Measurements from ENCODE around the gene HDGFL3.

HDGFL3 gene

GRCh38 chr15:83127547-83128150 lies 80.0 kb downstream of the HDGFL3 start:
- DNase-seq (ENCODE audit: low spot score): no peak

DNA sequence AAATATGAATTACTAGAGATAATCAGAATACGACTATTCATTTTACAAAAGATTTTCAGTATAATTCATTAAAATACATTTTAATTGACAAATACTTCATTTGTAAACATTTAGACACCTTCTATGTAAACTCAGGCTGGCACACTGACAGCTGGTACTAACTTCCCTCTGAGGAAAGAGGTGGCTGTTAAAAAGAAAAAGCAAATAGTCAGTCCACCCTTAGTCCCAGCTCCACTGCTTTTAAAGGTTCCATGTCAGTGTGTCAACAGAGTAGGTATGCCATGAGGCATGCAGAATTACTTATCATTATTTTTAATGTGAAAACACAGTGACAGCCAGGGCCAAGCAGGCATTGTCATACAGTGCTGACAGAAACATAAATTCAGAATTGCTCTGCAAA lies 84.1 kb downstream of the HDGFL3 start:
- DNase-seq (ENCODE audit: low spot score): no peak

GRCh38 chr15:83119968-83120581 lies 87.5 kb downstream of the HDGFL3 start:
- no peak for DNase-seq (ENCODE audit: low spot score)

DNA sequence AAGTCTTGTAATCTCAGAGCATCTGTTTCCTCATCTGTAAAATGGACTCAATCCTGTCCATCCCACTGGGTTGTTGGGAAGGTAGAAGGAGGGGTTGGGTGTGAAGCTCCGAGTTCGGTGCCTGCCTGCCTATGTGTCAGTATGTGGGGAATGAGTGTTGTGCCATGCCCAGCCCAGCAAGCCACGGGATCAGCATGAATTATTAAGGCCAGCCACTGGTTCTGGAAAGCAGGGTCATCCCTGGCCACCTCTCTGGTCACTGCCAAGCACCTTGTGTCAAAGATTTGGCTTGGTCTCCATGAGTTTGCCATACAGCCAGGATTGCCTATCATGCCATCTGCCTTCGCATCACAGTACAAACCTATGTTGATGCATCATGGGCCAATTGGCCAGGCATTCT lies 88.7 kb downstream of the HDGFL3 start:
- no peak for DNase-seq (ENCODE audit: low spot score)

DNA sequence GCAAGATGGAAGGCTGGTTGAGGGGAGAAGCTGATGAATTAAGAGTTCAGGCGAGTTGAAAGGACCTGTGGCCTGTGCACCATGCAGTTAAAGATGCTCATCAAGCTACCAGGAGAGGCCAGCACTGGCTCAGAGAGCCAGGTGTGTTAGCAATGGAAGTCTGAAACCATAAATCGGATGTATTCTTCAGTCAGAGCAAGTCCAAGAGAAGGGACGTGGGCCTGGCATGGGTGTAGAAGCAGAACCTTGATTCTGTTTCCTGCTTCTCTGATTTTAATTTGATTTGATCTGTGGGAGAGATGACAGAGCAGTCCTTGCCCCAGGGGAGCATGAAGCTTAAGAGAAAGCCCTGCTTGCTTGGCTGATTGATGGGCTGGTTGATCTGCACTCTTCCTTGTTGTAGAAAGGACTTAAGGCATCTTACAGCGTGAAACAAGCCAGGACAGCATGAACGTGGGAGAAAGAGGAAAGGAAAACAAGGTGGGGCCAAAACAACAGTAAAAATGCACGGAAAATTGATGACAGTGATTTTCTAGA lies 89.3 kb downstream of the HDGFL3 start:
- DNase-seq (ENCODE audit: low spot score): no peak

DNA sequence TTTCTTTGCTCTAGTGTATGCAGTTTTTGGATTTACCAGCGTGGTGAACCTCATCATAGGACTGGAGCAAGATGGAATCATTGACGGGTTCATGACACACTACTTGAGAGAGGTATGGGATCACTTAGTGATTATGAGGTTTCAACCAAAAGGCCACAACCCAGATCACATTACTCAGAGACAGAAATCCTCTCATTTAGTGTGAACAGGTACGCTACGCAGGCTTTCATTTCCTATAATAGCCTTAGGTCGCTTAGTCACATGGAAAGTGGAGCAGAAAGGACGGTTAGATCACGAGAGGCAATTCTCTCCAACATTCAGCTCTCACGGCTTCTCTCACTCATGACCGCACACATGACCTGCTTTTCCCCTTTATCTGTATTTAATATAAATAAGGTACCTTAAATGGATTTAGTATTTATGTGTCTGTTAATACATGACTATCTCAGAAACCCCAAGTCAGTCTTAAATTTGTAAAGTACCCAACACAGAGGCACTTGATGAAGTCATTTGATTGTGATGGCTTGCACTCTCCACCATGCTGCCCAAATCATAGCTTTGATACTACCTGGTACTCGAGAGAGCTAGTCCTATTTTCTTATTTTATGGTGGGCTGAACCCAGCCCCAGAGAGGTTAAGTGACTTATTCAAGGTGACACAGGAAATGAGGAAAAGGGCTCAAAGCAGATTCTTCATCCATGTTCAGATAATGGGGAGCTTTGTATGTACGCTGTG lies 91.6 kb downstream of the HDGFL3 start:
- DNase-seq (ENCODE audit: low spot score): no peak

- no peak for DNase-seq (ENCODE audit: low spot score)
These were observed 92.2 kb downstream of the HDGFL3 start for GRCh38 chr15:83115410-83115809.

GRCh38 chr15:83114856-83115255 lies 92.8 kb downstream of the HDGFL3 start:
- DNase-seq (ENCODE audit: low spot score): no peak

- DNase-seq (ENCODE audit: low spot score): no peak
These were observed 93.5 kb downstream of the HDGFL3 start for GRCh38 chr15:83113881-83114674.

DNA sequence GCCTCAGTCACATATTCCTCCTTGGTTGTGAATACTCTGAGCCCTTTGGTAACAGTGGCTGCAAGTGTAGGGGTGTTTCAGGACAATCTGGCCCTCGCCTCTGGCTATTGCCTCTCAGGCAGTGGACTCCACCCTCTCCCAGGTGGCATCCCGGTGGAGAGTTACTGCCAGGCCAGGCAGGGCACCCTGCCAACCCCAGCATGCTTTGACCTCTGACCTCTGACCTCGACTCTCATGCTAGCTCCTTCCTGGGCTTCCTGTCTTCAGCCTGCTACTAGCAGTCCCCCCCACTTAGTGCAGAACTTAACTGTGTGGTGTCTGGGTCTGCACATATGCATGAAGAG lies 94.7 kb downstream of the HDGFL3 start:
- no peak for DNase-seq (ENCODE audit: low spot score)

DNA sequence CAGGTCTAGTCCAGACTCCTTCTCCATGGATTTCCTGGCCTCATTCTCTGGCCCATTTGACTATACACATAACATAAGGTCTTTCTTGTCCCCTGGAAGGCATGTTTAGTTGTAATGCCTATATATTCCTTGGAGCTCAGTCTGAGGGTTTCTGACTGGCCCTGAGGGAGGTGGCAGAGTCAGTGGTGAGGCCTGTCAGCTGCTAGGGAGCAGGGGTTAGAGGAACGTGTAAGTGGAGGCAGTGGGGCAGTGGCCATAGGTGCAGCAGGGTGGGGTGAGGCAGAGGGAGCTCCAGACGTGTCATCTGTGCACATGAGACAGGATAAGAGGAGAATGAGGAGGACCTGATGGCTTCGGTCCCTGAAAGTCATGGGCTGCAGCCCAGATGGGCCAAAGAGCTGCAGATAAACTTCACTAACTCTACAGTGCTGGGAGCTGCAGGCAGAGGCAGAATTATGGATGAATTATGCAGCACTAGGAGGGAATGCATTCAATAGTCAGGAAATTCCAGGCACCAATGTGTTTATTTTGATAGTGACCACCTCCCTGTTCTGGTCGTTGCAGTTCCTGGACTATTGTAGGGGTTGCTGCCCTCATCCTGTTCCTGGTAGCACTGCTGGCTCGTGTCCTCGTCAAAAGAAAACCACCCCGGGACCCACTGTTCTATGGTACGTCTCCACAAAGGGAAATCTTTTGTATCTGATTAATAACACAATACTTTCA lies 95.2 kb downstream of the HDGFL3 start:
- DNase-seq (ENCODE audit: low spot score): no peak

GRCh38 chr15:83111149-83111548 lies 96.5 kb downstream of the HDGFL3 start:
- DNase-seq (ENCODE audit: low spot score): no peak

- no peak for DNase-seq (ENCODE audit: low spot score)
These were observed 97.2 kb downstream of the HDGFL3 start for GRCh38 chr15:83110381-83110780.

- DNase-seq (ENCODE audit: low spot score): peak; percentile 17
These were observed 98.1 kb downstream of the HDGFL3 start for GRCh38 chr15:83109532-83109931.

DNA sequence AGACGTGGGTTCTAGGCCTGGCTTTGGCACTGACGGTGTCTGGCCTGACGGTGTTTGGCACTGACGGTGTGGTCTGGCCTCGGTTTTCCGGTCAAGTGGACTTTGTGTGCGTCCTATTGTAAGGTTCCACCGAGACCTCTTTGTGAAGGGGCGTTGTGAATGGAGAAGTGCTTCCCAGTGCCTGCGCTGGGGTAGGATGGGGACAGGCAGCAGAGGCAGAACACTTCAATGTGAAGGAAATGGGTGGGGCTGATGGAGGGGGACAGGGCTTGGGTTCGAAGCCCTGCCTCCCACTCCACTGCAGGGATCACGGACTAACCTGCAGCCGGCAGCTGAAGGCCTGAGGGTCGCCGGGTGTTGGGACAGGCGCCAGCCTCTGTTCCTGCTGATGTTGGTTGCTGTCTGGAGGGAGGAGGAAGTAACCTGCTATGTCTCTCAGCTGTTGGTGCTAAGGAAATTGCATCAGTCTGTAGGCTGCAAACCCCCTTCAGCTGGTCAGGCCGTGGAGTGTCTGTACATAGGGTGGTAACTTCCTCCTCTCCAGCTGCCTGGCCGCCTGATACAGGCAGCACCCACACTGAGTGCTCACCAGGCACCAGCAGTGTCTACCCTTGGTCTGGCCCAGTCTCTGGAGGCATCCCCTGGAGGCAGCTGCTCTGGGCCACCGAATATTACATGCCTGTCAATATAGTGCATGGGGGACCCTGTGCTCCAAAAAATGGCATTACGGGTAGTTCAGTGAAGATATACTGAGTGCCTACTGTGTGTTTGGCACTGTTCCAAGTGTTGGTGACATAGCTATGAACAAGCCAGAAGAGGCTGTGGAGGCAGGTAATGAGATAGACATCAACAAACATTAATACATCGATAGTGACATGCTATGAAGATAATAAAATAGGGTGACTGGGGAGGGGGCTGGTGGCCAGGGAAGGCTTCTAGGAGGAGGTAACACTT lies 99.1 kb downstream of the HDGFL3 start:
- peak; percentile 85 for DNase-seq (ENCODE audit: low spot score)

DNA sequence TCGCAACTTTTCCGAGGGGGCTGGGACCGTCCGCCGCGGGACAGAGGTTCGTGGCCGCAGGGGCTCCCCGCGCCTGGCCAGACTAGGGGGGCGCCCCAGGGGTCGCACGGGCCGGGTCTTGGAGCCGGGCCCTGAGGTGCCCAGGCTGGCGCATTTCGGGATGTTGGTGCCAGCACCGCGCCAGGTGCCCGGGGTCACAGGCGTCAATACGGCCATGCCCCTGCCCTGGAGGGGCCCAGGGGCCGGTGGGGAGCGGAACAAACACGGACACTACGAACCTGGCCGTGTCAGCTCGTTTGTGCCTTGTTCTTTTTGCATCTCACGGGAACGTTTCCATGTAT lies 99.8 kb downstream of the HDGFL3 start:
- no peak for DNase-seq (ENCODE audit: low spot score)

DNA sequence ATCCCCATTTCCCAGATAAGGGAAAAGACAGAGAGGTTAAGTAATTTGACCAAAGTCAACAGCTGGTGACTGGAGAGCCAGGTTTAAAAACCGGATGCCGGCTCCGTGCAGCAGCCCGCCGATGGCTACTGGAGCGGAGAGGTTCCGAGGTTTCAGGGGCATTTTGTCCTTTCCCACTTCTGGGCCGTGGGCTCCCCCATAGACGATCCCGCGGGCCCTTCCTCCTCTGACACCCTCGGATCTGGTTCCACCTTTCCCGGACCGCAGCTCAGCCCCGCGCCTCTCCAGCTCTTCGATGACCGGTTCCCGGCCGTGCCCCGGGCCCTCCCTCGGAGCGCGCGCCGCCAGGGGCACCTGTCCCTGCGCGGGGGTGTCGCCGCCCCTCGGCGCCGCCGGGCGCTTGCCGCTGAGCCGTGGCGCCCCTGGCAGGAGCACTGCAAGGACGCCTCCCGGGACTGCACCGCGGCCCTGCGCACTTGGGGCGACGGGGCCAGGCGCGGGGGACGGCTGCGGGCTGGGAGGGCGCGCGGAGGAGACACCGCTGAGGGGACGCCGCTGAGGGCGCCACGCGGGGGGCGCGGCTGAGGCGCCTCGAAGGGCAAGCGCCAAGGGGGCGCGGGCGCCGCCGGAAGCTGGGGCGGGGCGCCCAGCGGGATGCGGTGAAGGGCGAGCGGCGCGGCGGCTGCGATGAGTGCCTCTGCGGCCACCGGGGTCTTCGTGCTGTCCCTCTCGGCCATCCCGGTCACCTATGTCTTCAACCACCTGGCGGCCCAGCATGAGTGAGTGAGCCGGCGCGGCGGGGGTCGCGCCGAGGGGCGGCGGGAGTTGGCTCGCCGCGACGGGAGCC lies 100.4 kb downstream of the HDGFL3 start, which contains the start of gene TM6SF1:
Gene TM6SF1, plus strand, starts transcription at position 652 of the 847 bp plus-strand sequence. Its CDS starts 36 bp downstream, at position 688.
- no peak for DNase-seq (ENCODE audit: low spot score)

DNA sequence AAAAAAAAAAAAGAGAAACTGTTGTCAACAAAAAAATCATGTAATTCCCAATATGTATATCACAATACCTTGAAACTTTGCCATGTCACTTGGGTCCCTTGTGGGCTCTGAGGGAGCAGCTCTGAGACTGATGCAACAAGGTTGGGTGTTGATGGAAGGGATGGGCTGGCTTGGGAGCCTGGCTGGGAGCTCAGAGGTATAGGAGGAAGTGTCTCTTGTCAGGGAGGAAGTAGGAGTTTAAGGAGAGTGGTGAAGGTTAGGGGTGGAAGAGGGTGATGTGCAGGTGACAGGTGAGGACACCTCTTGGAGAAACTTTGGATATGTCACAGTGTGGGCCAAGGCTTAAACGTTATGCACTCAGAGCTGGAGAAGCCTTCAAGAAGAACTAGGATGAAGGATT lies 102.2 kb downstream of the HDGFL3 start:
- no peak for DNase-seq (ENCODE audit: low spot score)

DNA sequence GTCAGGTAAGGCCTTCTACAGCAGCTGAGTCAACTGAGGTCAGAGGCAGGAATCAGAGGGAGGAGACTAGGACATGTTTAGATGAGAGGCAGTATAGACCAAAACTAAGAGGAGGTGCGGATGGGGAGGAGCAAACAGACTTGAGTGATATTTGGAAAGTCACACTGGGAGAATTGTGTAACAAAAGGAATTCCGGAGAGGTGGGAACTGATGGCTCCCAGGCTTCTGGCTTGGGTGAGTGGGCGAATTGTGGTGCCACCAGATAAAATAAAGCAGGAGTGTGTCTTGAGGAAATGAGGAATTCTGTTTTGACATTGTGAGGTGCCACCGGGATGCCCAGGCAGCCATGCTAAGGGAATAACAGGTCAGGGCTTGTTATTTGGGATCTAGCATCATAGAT lies 103.5 kb downstream of the HDGFL3 start:
- DNase-seq (ENCODE audit: low spot score): no peak

GRCh38 chr15:83102346-83102745 lies 105.3 kb downstream of the HDGFL3 start:
- no peak for DNase-seq (ENCODE audit: low spot score)

Measured in Ammon's horn (tissue), 1 donor.